ENCODE measurements around the gene QKI.
"Not testable (repeated sequence)": the region's sequence is repeated elsewhere in the genome, so short reads cannot be mapped to it uniquely, and the experiment has no call there.

The QKI gene

DNA sequence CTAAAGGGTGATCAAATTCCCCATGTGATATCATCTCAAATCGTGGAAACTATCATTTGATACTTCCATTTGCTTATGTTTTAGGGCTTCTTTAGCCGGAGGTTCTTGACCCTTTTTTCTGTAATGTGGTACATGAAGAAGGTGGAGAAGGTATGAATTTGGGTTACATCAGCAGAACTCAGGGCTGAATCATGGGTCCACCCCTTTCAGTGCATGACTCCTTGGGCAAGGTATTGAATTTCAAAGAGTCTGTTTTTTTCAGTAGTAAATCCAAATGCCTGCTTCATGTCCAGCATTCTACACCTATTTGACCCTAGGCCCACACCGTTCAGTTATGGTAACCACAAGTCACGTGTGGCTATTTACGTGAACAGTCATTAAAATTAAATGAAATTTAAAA is 30.6 kb upstream of the QKI start:
- no peak overlapping the region for H3K4me3 ChIP-seq (ENCODE audit: low read depth, low read length)
- TF ChIP-seq, protein P1, sequence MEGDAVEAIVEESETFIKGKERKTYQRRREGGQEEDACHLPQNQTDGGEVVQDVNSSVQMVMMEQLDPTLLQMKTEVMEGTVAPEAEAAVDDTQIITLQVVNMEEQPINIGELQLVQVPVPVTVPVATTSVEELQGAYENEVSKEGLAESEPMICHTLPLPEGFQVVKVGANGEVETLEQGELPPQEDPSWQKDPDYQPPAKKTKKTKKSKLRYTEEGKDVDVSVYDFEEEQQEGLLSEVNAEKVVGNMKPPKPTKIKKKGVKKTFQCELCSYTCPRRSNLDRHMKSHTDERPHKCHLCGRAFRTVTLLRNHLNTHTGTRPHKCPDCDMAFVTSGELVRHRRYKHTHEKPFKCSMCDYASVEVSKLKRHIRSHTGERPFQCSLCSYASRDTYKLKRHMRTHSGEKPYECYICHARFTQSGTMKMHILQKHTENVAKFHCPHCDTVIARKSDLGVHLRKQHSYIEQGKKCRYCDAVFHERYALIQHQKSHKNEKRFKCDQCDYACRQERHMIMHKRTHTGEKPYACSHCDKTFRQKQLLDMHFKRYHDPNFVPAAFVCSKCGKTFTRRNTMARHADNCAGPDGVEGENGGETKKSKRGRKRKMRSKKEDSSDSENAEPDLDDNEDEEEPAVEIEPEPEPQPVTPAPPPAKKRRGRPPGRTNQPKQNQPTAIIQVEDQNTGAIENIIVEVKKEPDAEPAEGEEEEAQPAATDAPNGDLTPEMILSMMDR (IDR thresholded peaks at IDR 0.05; ENCODE audit: borderline replicate concordance, insufficient read depth, low read depth, low read length) = no peak

GRCh38 chr6:163384510-163384909 is 30.0 kb upstream of the QKI start:
- no peak overlapping the region for H3K4me3 ChIP-seq (ENCODE audit: low read depth, low read length)
- TF ChIP-seq, protein P1 (IDR thresholded peaks at IDR 0.05; ENCODE audit: borderline replicate concordance, insufficient read depth, low read depth, low read length) = no peak

GRCh38 chr6:163385503-163385902 is 29.0 kb upstream of the QKI start:
- H3K4me3 ChIP-seq (ENCODE audit: low read depth, low read length) = not testable (repeated sequence)

DNA sequence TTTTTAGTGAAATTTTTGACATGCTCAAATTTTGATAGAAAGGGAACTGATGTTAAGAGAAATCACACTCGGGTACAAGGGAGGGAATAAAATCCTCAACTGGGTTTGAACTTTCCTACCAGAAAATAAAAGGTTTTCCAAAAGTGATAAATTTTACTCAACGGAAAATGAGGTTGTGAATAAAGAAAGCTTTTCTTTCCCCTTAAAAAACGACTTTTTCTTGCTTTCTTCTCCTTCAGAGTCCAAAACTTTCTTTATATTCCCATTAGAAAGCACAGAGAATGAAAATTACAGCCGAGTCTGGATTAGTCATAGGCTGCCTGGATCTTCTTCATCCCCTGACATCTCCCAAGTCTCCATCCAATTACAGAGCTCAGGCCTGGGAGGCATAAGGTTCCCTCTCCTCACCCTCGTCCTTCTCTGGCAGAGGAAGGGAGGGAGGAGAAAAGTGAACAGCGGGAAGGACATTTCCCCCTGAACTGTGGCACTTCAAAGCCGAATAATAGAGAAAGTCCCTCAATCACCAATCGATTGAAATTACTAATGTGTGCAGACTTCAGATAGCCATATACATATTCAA is 28.1 kb upstream of the QKI start:
- TF ChIP-seq, protein P1 (IDR thresholded peaks at IDR 0.05; ENCODE audit: borderline replicate concordance, insufficient read depth, low read depth, low read length) = no peak

DNA sequence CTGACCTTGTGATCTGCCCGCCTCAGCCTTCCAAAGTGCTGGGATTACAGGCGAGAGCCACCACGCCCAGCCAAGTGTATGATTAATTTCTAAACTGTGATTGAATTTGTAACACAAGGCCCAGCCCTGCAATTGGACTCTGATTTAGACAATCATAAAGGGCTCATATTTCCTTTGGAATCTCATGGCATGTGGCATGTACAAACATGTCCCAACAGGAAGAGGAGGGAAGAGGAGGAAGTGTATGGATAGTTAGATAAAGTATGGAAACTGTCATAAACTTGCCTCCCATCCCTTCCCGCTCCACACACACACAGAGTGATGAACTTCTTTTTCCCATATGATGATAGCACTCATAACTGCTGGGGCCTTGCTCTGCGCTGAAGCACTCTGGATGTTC is 27.2 kb upstream of the QKI start:
- H3K4me3 ChIP-seq (ENCODE audit: low read depth, low read length) = no peak overlapping the region
- TF ChIP-seq, protein P1 (IDR thresholded peaks at IDR 0.05; ENCODE audit: borderline replicate concordance, insufficient read depth, low read depth, low read length) = no peak

More for the DNA sequence above, 28.1 kb upstream of the QKI start:
- no peak overlapping the region for H3K4me3 ChIP-seq (ENCODE audit: low read depth, low read length)

DNA sequence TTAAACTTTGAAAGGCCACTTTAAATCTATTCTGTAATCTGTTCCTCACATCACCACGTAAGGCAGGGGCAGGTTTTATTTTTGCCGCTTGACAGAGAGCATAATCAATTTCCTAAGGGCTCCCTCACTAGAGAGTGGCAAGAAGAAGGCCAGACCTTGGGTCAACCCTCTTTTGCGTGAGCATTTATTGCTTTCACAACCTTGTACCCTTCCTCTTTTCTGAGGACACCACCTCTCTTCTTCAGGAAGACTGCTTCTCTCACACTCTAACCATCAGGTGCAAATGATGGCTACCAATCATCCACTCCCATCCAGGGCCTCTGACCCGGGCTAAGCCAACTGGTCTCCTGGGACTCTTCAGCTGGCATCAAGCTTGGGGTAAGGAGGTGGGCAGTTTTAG is 25.2 kb upstream of the QKI start:
- TF ChIP-seq, protein P1 (IDR thresholded peaks at IDR 0.05; ENCODE audit: borderline replicate concordance, insufficient read depth, low read depth, low read length) = no peak
- no peak overlapping the region for H3K4me3 ChIP-seq (ENCODE audit: low read depth, low read length)

- H3K4me3 ChIP-seq (ENCODE audit: low read depth, low read length) = no peak overlapping the region
- TF ChIP-seq, protein P1 (IDR thresholded peaks at IDR 0.05; ENCODE audit: borderline replicate concordance, insufficient read depth, low read depth, low read length) = no peak
Observed at GRCh38 chr6:163390770-163391169, 23.7 kb upstream of the QKI start.

- TF ChIP-seq, protein P1 (IDR thresholded peaks at IDR 0.05; ENCODE audit: borderline replicate concordance, insufficient read depth, low read depth, low read length) = no peak
- H3K4me3 ChIP-seq (ENCODE audit: low read depth, low read length) = no peak overlapping the region
Observed at GRCh38 chr6:163391985-163392384, 22.5 kb upstream of the QKI start.
